OCI-LY3 (cell line): ENCODE results near the gene CBR3.
A peak's percentile ranks its signal among the peaks of the same experiment; 100 is the strongest.

ENCODE experiments used
- H2AFZ ChIP-seq: fragments of 200-600, 300-600 bp; shearing (Covaris generic); 2 replicates; pipeline ENCODE4 v1.6.0; 2014; ENCODE audit warnings: antibody characterized with exemption, low read depth, low read length
- H3K27ac ChIP-seq: fragments of 200-600, 300-600 bp; sonication (generic); 2 replicates; pipeline ENCODE4 v1.5.1; 2014; ENCODE audit warnings: mild to moderate bottlenecking, low read length, moderate library complexity, mixed read lengths
- H3K27me3 ChIP-seq: fragments of 200-600, 300-600 bp; sonication (generic); 2 replicates; pipeline ENCODE4 v1.6.1; 2014; ENCODE audit warnings: low read depth, low read length, mixed read lengths
- H3K36me3 ChIP-seq: fragments of 200-600, 300-600 bp; sonication (generic); replicated peaks from 2 replicates; pipeline ENCODE3; 2014; ENCODE audit warnings: low read depth, low read length, mixed read lengths
- H3K4me1 ChIP-seq: fragments of 300-600, 200-600 bp; sonication (generic); 2 replicates; pipeline ENCODE4 v1.6.1; 2014; ENCODE audit warnings: low read length, mixed read lengths
- H3K4me2 ChIP-seq: fragments of 200-600, 300-600 bp; sonication (generic); 2 replicates; pipeline ENCODE4 v1.6.1; 2014; ENCODE audit warnings: low read length, mixed read lengths
- H3K4me3 ChIP-seq: fragments of 300-600, 200-600 bp; sonication (generic); 2 replicates; pipeline ENCODE4 v1.5.1; 2014; ENCODE audit warnings: antibody characterized with exemption, mild to moderate bottlenecking, low read length, moderate library complexity
- H3K79me2 ChIP-seq: fragments of 300-600, 200-600 bp; shearing (Covaris generic); 2 replicates; pipeline ENCODE4 v1.6.1; 2014; ENCODE audit warnings: mild to moderate bottlenecking, low read length, mixed read lengths
- H3K9ac ChIP-seq: fragments of 300-600, 200-600 bp; shearing (Covaris generic); 2 replicates; pipeline ENCODE4 v1.6.0; 2014; ENCODE audit warnings: mild to moderate bottlenecking, low read length, moderate library complexity
- H3K9me3 ChIP-seq: fragments of 200-600, 300-600 bp; shearing (Covaris generic); 2 replicates; pipeline ENCODE4 v1.6.1; 2014; ENCODE audit warnings: low read length, mixed read lengths; ENCODE audit not compliant: insufficient read depth
- H4K20me1 ChIP-seq: fragments of 200-600, 300-600 bp; sonication (generic); 2 replicates; pipeline ENCODE4 v1.6.1; 2016; ENCODE audit warnings: low read length, mixed read lengths; ENCODE audit not compliant: insufficient read depth
- EZH2phosphoT487 ChIP-seq: fragments of 200-600 bp; shearing (Covaris generic); IDR thresholded peaks from 2 replicates; pipeline ENCODE4 v1.6.1; 2018; ENCODE audit warnings: antibody characterized with exemption, mixed run types, low read depth
- TF ChIP-seq, protein P1 (sequence below): fragments of 200-600, 300-600 bp; sonication (generic); IDR thresholded peaks from 2 replicates; pipeline ENCODE4 v1.5.1; 2014; ENCODE audit warnings: antibody characterized with exemption, low read length, low read depth

CBR3 gene

GRCh38 chr21:36104317-36105300 is 30.3 kb upstream of the CBR3 start:
- no peaks in the 10 kb centered on the region for H3K9me3 ChIP-seq
- H2AFZ ChIP-seq, result no peak overlapping the region
- TF ChIP-seq, protein P1, sequence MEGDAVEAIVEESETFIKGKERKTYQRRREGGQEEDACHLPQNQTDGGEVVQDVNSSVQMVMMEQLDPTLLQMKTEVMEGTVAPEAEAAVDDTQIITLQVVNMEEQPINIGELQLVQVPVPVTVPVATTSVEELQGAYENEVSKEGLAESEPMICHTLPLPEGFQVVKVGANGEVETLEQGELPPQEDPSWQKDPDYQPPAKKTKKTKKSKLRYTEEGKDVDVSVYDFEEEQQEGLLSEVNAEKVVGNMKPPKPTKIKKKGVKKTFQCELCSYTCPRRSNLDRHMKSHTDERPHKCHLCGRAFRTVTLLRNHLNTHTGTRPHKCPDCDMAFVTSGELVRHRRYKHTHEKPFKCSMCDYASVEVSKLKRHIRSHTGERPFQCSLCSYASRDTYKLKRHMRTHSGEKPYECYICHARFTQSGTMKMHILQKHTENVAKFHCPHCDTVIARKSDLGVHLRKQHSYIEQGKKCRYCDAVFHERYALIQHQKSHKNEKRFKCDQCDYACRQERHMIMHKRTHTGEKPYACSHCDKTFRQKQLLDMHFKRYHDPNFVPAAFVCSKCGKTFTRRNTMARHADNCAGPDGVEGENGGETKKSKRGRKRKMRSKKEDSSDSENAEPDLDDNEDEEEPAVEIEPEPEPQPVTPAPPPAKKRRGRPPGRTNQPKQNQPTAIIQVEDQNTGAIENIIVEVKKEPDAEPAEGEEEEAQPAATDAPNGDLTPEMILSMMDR, result peak; percentile 26
- no peak for TF ChIP-seq EZH2phosphoT487
- H3K4me2 ChIP-seq, result no peak overlapping the region
- no peaks in the 10 kb centered on the region for H3K79me2 ChIP-seq
- H3K36me3 ChIP-seq, result no peaks in the 10 kb centered on the region
- H4K20me1 ChIP-seq, result no peaks in the 10 kb centered on the region
- no peak overlapping the region for H3K4me3 ChIP-seq
- no peak overlapping the region for H3K27ac ChIP-seq
- H3K4me1 ChIP-seq, result no peaks in the 10 kb centered on the region
- no peaks in the 10 kb centered on the region for H3K27me3 ChIP-seq
- H3K9ac ChIP-seq, result no peak overlapping the region

- Histone ChIP-seq H4K20me1 (no peaks in the 10 kb centered on the region), H3K79me2 (no peaks in the 10 kb centered on the region), H3K4me1 (no peaks in the 10 kb centered on the region), H3K36me3 (no peaks in the 10 kb centered on the region), H3K27ac (no peak overlapping the region), H3K4me2 (no peak overlapping the region), H2AFZ (no peak overlapping the region), H3K9me3 (no peaks in the 10 kb centered on the region), H3K9ac (no peak overlapping the region), H3K27me3 (no peaks in the 10 kb centered on the region), H3K4me3 (no peak overlapping the region)
- TF ChIP-seq, protein P1, result no peak
- no peak for TF ChIP-seq EZH2phosphoT487
Observed at GRCh38 chr21:36105327-36105842, 29.5 kb upstream of the CBR3 start.

DNA sequence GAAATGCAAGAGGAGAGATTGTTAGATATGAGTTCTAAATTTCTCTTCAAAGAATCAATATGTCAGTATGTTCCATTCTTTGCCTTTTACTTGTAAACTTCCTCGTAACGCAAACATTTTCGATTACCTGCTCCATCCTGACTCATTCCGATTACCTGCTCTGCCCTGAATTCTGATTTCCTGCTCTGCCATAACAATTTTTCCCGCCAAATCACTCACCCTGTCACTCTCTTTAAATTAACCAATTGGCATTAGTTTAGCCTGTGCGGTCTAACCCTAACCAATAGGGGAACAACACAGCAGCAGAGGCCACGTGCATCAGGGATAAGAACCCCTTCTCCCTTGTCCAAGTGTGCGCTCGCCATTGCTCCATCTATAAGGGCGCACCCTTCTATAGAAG is 25.0 kb upstream of the CBR3 start:
- no peak overlapping the region for H2AFZ ChIP-seq
- no peak overlapping the region for H3K27ac ChIP-seq

DNA sequence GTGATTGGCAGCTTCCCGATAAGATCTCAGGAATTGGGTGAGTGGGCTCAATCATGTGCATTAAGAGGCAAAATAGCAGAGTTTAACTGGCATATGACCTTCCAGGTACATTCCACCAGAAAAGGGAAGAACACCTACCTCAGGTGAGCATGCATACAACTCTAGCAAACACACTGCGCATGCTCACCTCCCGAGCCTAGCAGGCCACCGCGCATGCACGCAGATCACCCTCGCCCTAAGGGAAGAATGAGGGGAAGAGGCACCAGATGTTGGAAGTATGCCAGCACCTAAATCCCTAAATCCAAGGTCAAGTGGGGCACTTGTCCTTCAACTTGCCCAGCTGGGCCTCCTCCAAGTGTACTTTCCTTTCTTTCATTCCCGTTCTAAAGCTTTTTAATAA is 23.6 kb upstream of the CBR3 start:
- H3K79me2 ChIP-seq, result no peaks in the 10 kb centered on the region
- H3K27ac ChIP-seq, result no peak overlapping the region
- no peaks in the 10 kb centered on the region for H4K20me1 ChIP-seq
- H3K9me3 ChIP-seq, result no peaks in the 10 kb centered on the region
- TF ChIP-seq, protein P1, result no peak
- TF ChIP-seq EZH2phosphoT487, result no peak
- H2AFZ ChIP-seq, result no peak overlapping the region
- H3K4me3 ChIP-seq, result no peak overlapping the region
- H3K36me3 ChIP-seq, result no peaks in the 10 kb centered on the region
- H3K4me2 ChIP-seq, result no peak overlapping the region
- H3K9ac ChIP-seq, result no peak overlapping the region
- peaks cover 14% of the 10 kb centered on the region; the same call in 1 of the 2 replicates for H3K4me1 ChIP-seq
- no peaks in the 10 kb centered on the region for H3K27me3 ChIP-seq

More for the DNA sequence above, 25.0 kb upstream of the CBR3 start:
- Histone ChIP-seq H4K20me1 (no peaks in the 10 kb centered on the region), H3K9ac (no peak overlapping the region), H3K27me3 (no peaks in the 10 kb centered on the region), H3K9me3 (no peaks in the 10 kb centered on the region), H3K4me1 (peaks cover 14% of the 10 kb centered on the region; the same call in 1 of the 2 replicates), H3K36me3 (no peaks in the 10 kb centered on the region), H3K4me2 (no peak overlapping the region), H3K79me2 (no peaks in the 10 kb centered on the region), H3K4me3 (no peak overlapping the region)
- TF ChIP-seq, protein P1, result no peak
- no peak for TF ChIP-seq EZH2phosphoT487
